DND-41 (cell line): Measurements from ENCODE around the gene SHISA9.

Experiments used
- ATAC-seq: fragments of 200-7000 bp; cut with Tn5 transposase; 3 replicates; pipeline ENCODE4 v1.9.1; 2021; ENCODE audit warnings: low read depth; ENCODE audit not compliant: insufficient read depth
- DNase-seq: peaks from one replicate; pipeline ENCODE4 v3.0.0-alpha.2; 2020
- H2AFZ ChIP-seq: 2 replicates; pipeline ENCODE4 v1.6.0; 2012; ENCODE audit warnings: low read depth, low read length
- H3K27ac ChIP-seq: 2 replicates; pipeline ENCODE4 v1.5.1; 2012; ENCODE audit warnings: low read length, inconsistent platforms
- H3K27me3 ChIP-seq: fragments of 200-600 bp; sonication (generic); 2 replicates; pipeline ENCODE4 v1.6.0; 2012; ENCODE audit warnings: low read length, mild to moderate bottlenecking, inconsistent platforms; ENCODE audit not compliant: insufficient read depth, poor library complexity
- H3K36me3 ChIP-seq: 2 replicates; pipeline ENCODE4 v1.5.1; 2012; ENCODE audit warnings: low read length, inconsistent platforms; ENCODE audit not compliant: insufficient read depth
- H3K4me1 ChIP-seq: 2 replicates; pipeline ENCODE4 v1.5.1; 2012; ENCODE audit warnings: mild to moderate bottlenecking, low read length; ENCODE audit not compliant: insufficient read depth
- H3K4me2 ChIP-seq: 2 replicates; pipeline ENCODE4 v1.6.0; 2012; ENCODE audit warnings: mild to moderate bottlenecking, moderate library complexity, low read length, inconsistent platforms; ENCODE audit not compliant: insufficient read depth
- H3K4me3 ChIP-seq, 2 experiments: fragments of 200-600 bp in 1 of 2; shearing (Covaris generic) in 1 of 2; 2 replicates each; pipeline ENCODE4 v1.5.1; 2012 to 2016; ENCODE audit warnings: inconsistent platforms in 2 of 2, low read length in 2 of 2, mild to moderate bottlenecking in 2 of 2, low read depth in 1 of 2, moderate library complexity in 1 of 2
- H3K79me2 ChIP-seq: 2 replicates; pipeline ENCODE4 v1.6.0; 2012; ENCODE audit warnings: low read length, inconsistent platforms; ENCODE audit not compliant: insufficient read depth
- H3K9ac ChIP-seq: 2 replicates; pipeline ENCODE4 v1.6.0; 2012; ENCODE audit warnings: low read depth, mild to moderate bottlenecking, inconsistent platforms, low read length, moderate library complexity
- H3K9me3 ChIP-seq: 2 replicates; pipeline ENCODE4 v1.5.1; 2012; ENCODE audit warnings: low read length, moderate library complexity, mild to moderate bottlenecking, inconsistent platforms; ENCODE audit not compliant: insufficient read depth, severe bottlenecking
- H4K20me1 ChIP-seq: 2 replicates; pipeline ENCODE4 v1.6.0; 2012; ENCODE audit warnings: low read length; ENCODE audit not compliant: insufficient read depth
- EZH2 ChIP-seq: IDR thresholded peaks from 3 replicates; pipeline ENCODE4 v1.6.1; 2012; ENCODE audit warnings: borderline replicate concordance, low read depth, mild to moderate bottlenecking, moderate library complexity, low read length, inconsistent platforms; ENCODE audit not compliant: severe bottlenecking
- TF ChIP-seq, protein P1 (sequence below): IDR thresholded peaks from 2 replicates; pipeline ENCODE4 v1.5.1; 2012; ENCODE audit warnings: borderline replicate concordance, low read length, moderate library complexity, mild to moderate bottlenecking; ENCODE audit not compliant: poor library complexity, severe bottlenecking; ENCODE audit errors: extremely low read depth

SHISA9 gene

DNA sequence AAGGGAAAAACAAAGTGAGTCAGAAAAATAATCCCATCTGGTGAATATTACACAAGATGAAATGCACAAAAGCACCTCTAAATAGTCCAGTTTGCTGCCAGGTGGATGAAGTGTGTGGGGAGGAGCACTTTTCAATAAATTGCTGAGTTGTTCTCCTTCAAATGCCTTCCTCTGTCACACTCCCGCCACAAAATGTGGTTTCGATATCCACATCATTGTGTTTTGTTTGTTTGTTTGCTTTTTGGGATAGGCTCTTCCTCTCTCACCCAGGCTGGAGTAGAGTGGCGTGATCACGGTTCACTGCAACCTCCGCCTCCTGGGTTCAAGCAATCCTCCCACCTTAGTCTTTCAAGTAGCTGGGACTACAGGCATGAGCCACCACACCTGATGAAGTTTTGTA is 24.6 kb upstream of the SHISA9 start:
- DNase-seq: no peak
- no peaks in the 10 kb centered on the region for H3K79me2 ChIP-seq

DNA sequence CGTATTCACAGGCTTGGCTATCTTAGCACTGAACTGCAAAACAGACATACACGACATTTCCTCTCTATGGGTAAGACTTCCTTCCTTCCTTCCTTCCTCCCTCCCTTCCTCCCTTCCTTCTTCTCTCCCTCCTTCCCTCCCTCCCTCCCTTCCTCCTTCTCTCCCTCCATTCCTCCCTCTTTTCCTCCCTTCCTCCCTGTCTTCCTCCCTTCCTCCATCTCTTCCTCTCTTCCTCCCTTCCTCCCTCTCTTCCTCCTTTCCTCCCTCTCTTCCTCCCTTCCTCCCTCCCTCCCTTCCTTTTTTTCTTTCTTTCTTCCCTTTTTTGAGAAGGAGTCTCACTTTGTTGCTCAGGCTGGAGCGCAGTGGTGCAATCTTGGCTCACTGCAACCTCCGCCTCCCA is 22.4 kb upstream of the SHISA9 start:
- no peak for DNase-seq
- Histone ChIP-seq H3K4me3 (no peak overlapping the region), H3K9me3 (no peaks in the 10 kb centered on the region), H2AFZ (no peak overlapping the region), H3K27ac (no peak overlapping the region), H3K4me1 (no peaks in the 10 kb centered on the region), H4K20me1 (no peaks in the 10 kb centered on the region), H3K79me2 (no peaks in the 10 kb centered on the region), H3K27me3 (no peaks in the 10 kb centered on the region), H3K36me3 (no peaks in the 10 kb centered on the region), H3K9ac (no peak overlapping the region), H3K4me2 (no peak overlapping the region)
- no peak for TF ChIP-seq EZH2
- TF ChIP-seq, protein P1, sequence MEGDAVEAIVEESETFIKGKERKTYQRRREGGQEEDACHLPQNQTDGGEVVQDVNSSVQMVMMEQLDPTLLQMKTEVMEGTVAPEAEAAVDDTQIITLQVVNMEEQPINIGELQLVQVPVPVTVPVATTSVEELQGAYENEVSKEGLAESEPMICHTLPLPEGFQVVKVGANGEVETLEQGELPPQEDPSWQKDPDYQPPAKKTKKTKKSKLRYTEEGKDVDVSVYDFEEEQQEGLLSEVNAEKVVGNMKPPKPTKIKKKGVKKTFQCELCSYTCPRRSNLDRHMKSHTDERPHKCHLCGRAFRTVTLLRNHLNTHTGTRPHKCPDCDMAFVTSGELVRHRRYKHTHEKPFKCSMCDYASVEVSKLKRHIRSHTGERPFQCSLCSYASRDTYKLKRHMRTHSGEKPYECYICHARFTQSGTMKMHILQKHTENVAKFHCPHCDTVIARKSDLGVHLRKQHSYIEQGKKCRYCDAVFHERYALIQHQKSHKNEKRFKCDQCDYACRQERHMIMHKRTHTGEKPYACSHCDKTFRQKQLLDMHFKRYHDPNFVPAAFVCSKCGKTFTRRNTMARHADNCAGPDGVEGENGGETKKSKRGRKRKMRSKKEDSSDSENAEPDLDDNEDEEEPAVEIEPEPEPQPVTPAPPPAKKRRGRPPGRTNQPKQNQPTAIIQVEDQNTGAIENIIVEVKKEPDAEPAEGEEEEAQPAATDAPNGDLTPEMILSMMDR: no peak
- ATAC-seq: no peak

More for the DNA sequence above, 24.6 kb upstream of the SHISA9 start:
- H3K27me3 ChIP-seq: no peaks in the 10 kb centered on the region
- H3K9me3 ChIP-seq: no peaks in the 10 kb centered on the region
- no peak overlapping the region for H3K27ac ChIP-seq
- H4K20me1 ChIP-seq: no peaks in the 10 kb centered on the region
- no peak overlapping the region for H3K4me2 ChIP-seq
- H2AFZ ChIP-seq: no peak overlapping the region
- H3K4me3 ChIP-seq: no peak overlapping the region
- no peaks in the 10 kb centered on the region for H3K4me1 ChIP-seq
- ATAC-seq: no peak
- no peak overlapping the region for H3K9ac ChIP-seq
- H3K36me3 ChIP-seq: no peaks in the 10 kb centered on the region
- TF ChIP-seq, protein P1: no peak
- no peak for TF ChIP-seq EZH2

DNA sequence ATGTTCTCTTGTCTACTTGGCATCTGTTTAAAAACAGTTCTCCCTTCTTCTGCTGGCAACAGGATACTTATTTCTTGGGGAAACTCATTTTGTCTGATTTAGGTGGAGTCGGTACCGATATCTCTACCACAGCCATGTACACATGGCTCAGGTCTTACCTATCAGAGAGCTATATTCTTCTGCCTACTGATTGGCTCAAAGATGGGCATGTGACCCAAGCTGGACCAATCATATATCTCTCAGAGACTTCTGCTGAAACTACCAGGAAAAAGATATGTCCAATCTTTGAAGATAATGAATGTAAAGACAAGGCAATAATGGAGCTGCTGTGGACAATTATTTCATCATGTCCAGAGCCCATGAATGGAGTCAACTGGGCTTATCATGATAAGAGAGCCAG is 21.6 kb upstream of the SHISA9 start:
- Histone ChIP-seq H3K79me2 (no peaks in the 10 kb centered on the region), H3K9me3 (no peaks in the 10 kb centered on the region), H3K27me3 (no peaks in the 10 kb centered on the region), H3K4me2 (no peak overlapping the region), H3K9ac (no peak overlapping the region), H3K36me3 (no peaks in the 10 kb centered on the region), H3K4me3 (no peak overlapping the region), H4K20me1 (no peaks in the 10 kb centered on the region), H3K27ac (no peak overlapping the region), H2AFZ (no peak overlapping the region), H3K4me1 (no peaks in the 10 kb centered on the region)
- no peak for DNase-seq
- TF ChIP-seq, protein P1: no peak
- no peak for TF ChIP-seq EZH2
- ATAC-seq: no peak

DNA sequence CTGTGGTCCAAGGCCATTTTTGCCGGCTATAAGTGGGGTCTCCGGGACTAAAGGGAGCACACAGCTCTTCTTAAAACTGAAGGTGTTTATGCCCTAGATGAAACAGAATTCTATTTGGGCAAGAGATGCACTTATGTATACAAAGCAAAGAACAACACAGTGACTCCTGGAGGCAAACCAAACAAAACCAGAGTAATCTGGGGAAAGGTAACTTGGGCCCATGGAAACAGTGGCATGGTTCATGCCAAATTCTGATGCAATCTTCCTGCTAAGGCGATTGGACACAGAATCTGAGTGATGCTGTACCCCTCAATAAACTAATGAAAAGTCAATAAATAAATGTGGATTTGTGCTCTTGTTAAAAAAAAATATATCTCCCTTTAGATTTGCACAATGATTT is 20.2 kb upstream of the SHISA9 start:
- DNase-seq (no peak), ATAC-seq (no peak)
- no peaks in the 10 kb centered on the region for H3K4me1 ChIP-seq
- H2AFZ ChIP-seq: no peak overlapping the region
- no peak for TF ChIP-seq EZH2
- TF ChIP-seq, protein P1: no peak
- H3K9ac ChIP-seq: no peak overlapping the region
- H3K36me3 ChIP-seq: no peaks in the 10 kb centered on the region
- H3K9me3 ChIP-seq: no peaks in the 10 kb centered on the region
- no peaks in the 10 kb centered on the region for H3K27me3 ChIP-seq
- no peak overlapping the region for H3K4me3 ChIP-seq
- no peak overlapping the region for H3K4me2 ChIP-seq
- no peak overlapping the region for H3K27ac ChIP-seq
- H3K79me2 ChIP-seq: no peaks in the 10 kb centered on the region
- no peaks in the 10 kb centered on the region for H4K20me1 ChIP-seq
